SK-N-SH (cell line): ENCODE measurements around the gene TFR2. TPM values are rescaled to one million over a fixed set of nuclear protein-coding genes. Genes with fewer than 3 reads are reported as not detected.

ENCODE experiments used
- CTCF ChIA-PET: fragments of 300-600, 350-600 bp; formaldehyde crosslinking; extraction: SDS; loops from one replicate; lab custom pipeline; 2021; lab: Yijun Ruan, JAX
- POLR2A ChIA-PET: fragments of 350-600 bp; sonication (Branson Sonifier 250); formaldehyde crosslinking; extraction: SDS; loops from one replicate; lab custom pipeline; 2020; ENCODE audit warnings: antibody characterized with exemption, inconsistent platforms; lab: Yijun Ruan, JAX
- DNase-seq: peaks from one replicate; pipeline ENCODE4 v3.0.0; 2012
- H2AFZ ChIP-seq: fragments of 200-600 bp; sonication (generic); 2 replicates; pipeline ENCODE4 v1.8.1; 2016; ENCODE audit warnings: antibody characterized with exemption, mild to moderate bottlenecking, low read depth
- H3F3A ChIP-seq: fragments of 200-600 bp; sonication (generic); replicated peaks from 2 replicates; pipeline ENCODE3; 2016; ENCODE audit warnings: antibody characterized with exemption, mild to moderate bottlenecking; ENCODE audit not compliant: insufficient read depth
- H3K27ac ChIP-seq, 2 experiments: fragments of 200-500 bp in 1 of 2; fragments of 200-600 bp in 1 of 2; sonication (Bioruptor generic) in 1 of 2; sonication (generic), shearing (Covaris generic) in 1 of 2; 2 replicates each; pipeline versions ENCODE4 v1.5.1 to v1.6.1; 2014 to 2016; ENCODE audit warnings: low read depth in 2 of 2, inconsistent platforms in 1 of 2, low read length in 1 of 2, mild to moderate bottlenecking in 1 of 2, mixed read lengths in 1 of 2
- H3K27me3 ChIP-seq: fragments of 200-600 bp; sonication (generic), shearing (Covaris generic); 2 replicates; pipeline ENCODE4 v1.6.1; 2016; ENCODE audit warnings: mixed run types; ENCODE audit not compliant: insufficient read depth
- H3K36me3 ChIP-seq, 2 experiments: fragments of 200-500 bp in 1 of 2; fragments of 200-600 bp in 1 of 2; sonication (Bioruptor generic) in 1 of 2; sonication (generic) in 1 of 2; replicated peaks in 1 of 2; 2 replicates each; pipeline versions ENCODE3 to v1.5.1; 2014 to 2016; ENCODE audit warnings: low read length in 1 of 2, mild to moderate bottlenecking in 1 of 2; ENCODE audit not compliant: insufficient read depth in 2 of 2, control insufficient read depth in 1 of 2
- H3K4me1 ChIP-seq, 2 experiments: fragments of 200-500 bp in 1 of 2; fragments of 200-600 bp in 1 of 2; sonication (Bioruptor generic) in 1 of 2; sonication (generic), shearing (Covaris generic) in 1 of 2; 2 replicates each; pipeline versions ENCODE4 v1.5.1 to v1.6.1; 2014 to 2016; ENCODE audit warnings: low read depth in 1 of 2, low read length in 1 of 2, mixed run types in 1 of 2; ENCODE audit not compliant: insufficient read depth in 2 of 2, control insufficient read depth in 1 of 2
- H3K4me2 ChIP-seq: fragments of 200-600 bp; sonication (generic), shearing (Covaris generic); 2 replicates; pipeline ENCODE4 v1.6.1; 2017; ENCODE audit warnings: mixed run types
- H3K4me3 ChIP-seq, 2 experiments: fragments of 200-500 bp in 1 of 2; fragments of 200-600 bp in 1 of 2; sonication (Bioruptor generic) in 1 of 2; sonication (generic), shearing (Covaris generic) in 1 of 2; 2 replicates each; pipeline versions ENCODE4 v1.5.1 to v1.8.1; 2014 to 2016; ENCODE audit warnings: low read depth in 2 of 2, inconsistent platforms in 1 of 2, low read length in 1 of 2, mild to moderate bottlenecking in 1 of 2, mixed read lengths in 1 of 2, moderate library complexity in 1 of 2
- H3K79me2 ChIP-seq: fragments of 200-600 bp; sonication (generic); 2 replicates; pipeline ENCODE4 v1.8.1; 2017; ENCODE audit warnings: mild to moderate bottlenecking; ENCODE audit not compliant: insufficient read depth
- H3K9ac ChIP-seq: fragments of 200-600 bp; sonication (generic); 2 replicates; pipeline ENCODE4 v1.6.1; 2017; ENCODE audit warnings: mixed run types
- H3K9me2 ChIP-seq: fragments of 200-600 bp; sonication (generic); 2 replicates; pipeline ENCODE4 v1.6.1; 2017; ENCODE audit warnings: mixed run types
- H3K9me3 ChIP-seq: fragments of 200-600 bp; sonication (generic); 2 replicates; pipeline ENCODE4 v1.6.1; 2017; ENCODE audit warnings: mixed run types, mild to moderate bottlenecking, moderate library complexity
- H4K20me1 ChIP-seq: fragments of 200-600 bp; sonication (generic); 2 replicates; pipeline ENCODE4 v1.6.1; 2017; ENCODE audit warnings: mild to moderate bottlenecking, mixed run types; ENCODE audit not compliant: insufficient read depth
- EP300 ChIP-seq, 2 experiments: IDR thresholded peaks; 2 replicates each; pipeline versions ENCODE4 v1.4.0 to v1.6.1; 2012; ENCODE audit warnings: borderline replicate concordance in 1 of 2, low read depth in 1 of 2, low read length in 1 of 2
- EZH2phosphoT487 ChIP-seq: fragments of 200-600 bp; sonication (generic); IDR thresholded peaks from 2 replicates; pipeline ENCODE4 v1.6.1; 2017; ENCODE audit warnings: low read depth, mixed run types, mild to moderate bottlenecking, antibody characterized with exemption, moderate library complexity, borderline replicate concordance
- FOSL2 ChIP-seq: IDR thresholded peaks from 2 replicates; pipeline ENCODE4 v1.4.0; 2012; ENCODE audit warnings: low read depth, mild to moderate bottlenecking, moderate library complexity, borderline replicate concordance
- FOXJ3 ChIP-seq: sonication (generic); formaldehyde crosslinking; IDR thresholded peaks from 2 replicates; pipeline ENCODE4 v1.5.1; 2020; ENCODE audit warnings: mild to moderate bottlenecking, missing genetic modification reagents
- GATA2 ChIP-seq: sonication (generic); formaldehyde crosslinking; IDR thresholded peaks from 2 replicates; pipeline ENCODE4 v1.5.0; 2020; ENCODE audit warnings: mild to moderate bottlenecking, missing genetic modification reagents
- MAX ChIP-seq: IDR thresholded peaks from 2 replicates; pipeline ENCODE4 v1.4.0; 2012; ENCODE audit warnings: low read depth
- MXI1 ChIP-seq: IDR thresholded peaks from 2 replicates; pipeline ENCODE4 v1.6.1; 2012; ENCODE audit warnings: mild to moderate bottlenecking, low read depth, low read length, improper control_type of control experiment
- RAD21 ChIP-seq: IDR thresholded peaks from 2 replicates; pipeline ENCODE4 v1.6.1; 2012; ENCODE audit warnings: mild to moderate bottlenecking, low read length
- RCOR1 ChIP-seq: fragments of 150-350 bp; IDR thresholded peaks from 2 replicates; pipeline ENCODE4 v1.6.1; 2017; ENCODE audit warnings: antibody characterized with exemption, low read length
- SIN3A ChIP-seq: IDR thresholded peaks from 2 replicates; pipeline ENCODE4 v1.6.1; 2012; ENCODE audit warnings: low read depth, mild to moderate bottlenecking, low read length, moderate library complexity, borderline replicate concordance
- SMC3 ChIP-seq: IDR thresholded peaks from 2 replicates; pipeline ENCODE4 v1.6.1; 2012; ENCODE audit warnings: low read depth, low read length, improper control_type of control experiment
- TEAD4 ChIP-seq: IDR thresholded peaks from 2 replicates; pipeline ENCODE4 v1.4.0; 2012; ENCODE audit warnings: mild to moderate bottlenecking, borderline replicate concordance; ENCODE audit not compliant: insufficient read depth
- USF2 ChIP-seq: fragments of 150-350 bp; IDR thresholded peaks from 2 replicates; pipeline ENCODE4 v1.6.1; 2017; ENCODE audit warnings: antibody characterized with exemption, low read length, low read depth, borderline replicate concordance
- YY1 ChIP-seq: IDR thresholded peaks from 2 replicates; pipeline ENCODE4 v1.4.0; 2012; ENCODE audit warnings: low read depth, mild to moderate bottlenecking
- ZBTB33 ChIP-seq: IDR thresholded peaks from 2 replicates; pipeline ENCODE4 v1.4.0; 2012; ENCODE audit warnings: low read depth, borderline replicate concordance
- WGBS: methylation state at CpG from one replicate; pipeline ENCODE4 v1.1.6; 2017; ENCODE audit warnings: low lambda C conversion rate; 5-methylcytosine and 5-hydroxymethylcytosine counted together
- polyA plus RNA-seq, 3 experiments: library from polyadenylated mRNA; depleted of rRNA; stranded (reverse); fragments of >200 nt; gene quantifications; 2 replicates each; pipeline ENCODE4 v1.2.3, GENCODE V29; 2012

The TFR2 gene
- polyA plus RNA-seq, 1 of the 3 experiments (the other 2 are of a cell fraction), result 0.30 TPM

GRCh38 chr7:100682991-100683658 lies 41.8 kb upstream of the TFR2 start:
- H3K79me2 ChIP-seq, result peaks cover 5% of the 10 kb centered on the region
- no peak overlapping the region for H3K4me3 ChIP-seq
- no peaks in the 10 kb centered on the region for H3K9me2 ChIP-seq
- H3F3A ChIP-seq, result peaks cover 42% of the 10 kb centered on the region
- peaks cover 35% of the 10 kb centered on the region for H4K20me1 ChIP-seq
- 93% methylated on average over 18 of the region's 28 CpGs for WGBS
- POLR2A ChIA-PET, result interaction anchor here (0.7 to 1.9 kb wide), 7 partner anchors 9 to 105 kb away, joined by 3 to 9 read pairs (median 4); partner anchors contain the start of genes MOSPD3 and PCOLCE
- H3K9me3 ChIP-seq, result no peaks in the 10 kb centered on the region
- H2AFZ ChIP-seq, result no peak overlapping the region
- no peak overlapping the region for H3K4me2 ChIP-seq
- H3K4me1 ChIP-seq, result peaks cover 0 to 20% of the 10 kb centered on the region in 2 experiments; a peak in 1 of 4 replicates
- no peak overlapping the region for H3K9ac ChIP-seq
- DNase-seq, result peak; percentile 60
- H3K36me3 ChIP-seq, result peaks cover 31 to 99% of the 10 kb centered on the region in 2 experiments
- CTCF ChIA-PET, result interaction anchor here (0.9 to 10.5 kb wide), 8 partner anchors 10 to 169 kb away, joined by 3 to 227 read pairs (median 6); partner anchors contain the start of genes GIGYF1, MOSPD3, POP7 and SLC12A9
- no peak for TF ChIP-seq TEAD4
- TF ChIP-seq USF2, result no peak
- no peak for TF ChIP-seq MAX
- TF ChIP-seq RAD21, result no peak
- no peak for TF ChIP-seq EP300 (IDR thresholded peaks at IDR 0.05; ENCODE audit: borderline replicate concordance in 1 of 2, low read depth in 1 of 2, low read length in 1 of 2)
- no peak for TF ChIP-seq SIN3A
- TF ChIP-seq RCOR1, result no peak
- TF ChIP-seq FOSL2, result no peak
- TF ChIP-seq SMC3, result no peak
- no peak for TF ChIP-seq GATA2 (CRISPR knock-in tag)
- TF ChIP-seq MXI1, result no peak
- no peak for TF ChIP-seq FOXJ3 (CRISPR knock-in tag)
- TF ChIP-seq ZBTB33, result no peak
- no peak for TF ChIP-seq YY1
- no peak for TF ChIP-seq EZH2phosphoT487
- no peaks in the 10 kb centered on the region for H3K27me3 ChIP-seq
- no peak overlapping the region for H3K27ac ChIP-seq
